Activated T-helper 1 cell treated with anti-CD3 and anti-CD28 coated beads, Interleukin-2, amount 50 U/mL, for 16 hours (primary cell): ENCODE data around the gene GRIN2D.

Experiments used
- DNase-seq, 2 donors: peaks; one replicate each; pipeline ENCODE4 v3.0.0-alpha.2; 2020; ENCODE audit warnings: low read depth in 1 of 2, low spot score in 1 of 2

The GRIN2D gene

DNA sequence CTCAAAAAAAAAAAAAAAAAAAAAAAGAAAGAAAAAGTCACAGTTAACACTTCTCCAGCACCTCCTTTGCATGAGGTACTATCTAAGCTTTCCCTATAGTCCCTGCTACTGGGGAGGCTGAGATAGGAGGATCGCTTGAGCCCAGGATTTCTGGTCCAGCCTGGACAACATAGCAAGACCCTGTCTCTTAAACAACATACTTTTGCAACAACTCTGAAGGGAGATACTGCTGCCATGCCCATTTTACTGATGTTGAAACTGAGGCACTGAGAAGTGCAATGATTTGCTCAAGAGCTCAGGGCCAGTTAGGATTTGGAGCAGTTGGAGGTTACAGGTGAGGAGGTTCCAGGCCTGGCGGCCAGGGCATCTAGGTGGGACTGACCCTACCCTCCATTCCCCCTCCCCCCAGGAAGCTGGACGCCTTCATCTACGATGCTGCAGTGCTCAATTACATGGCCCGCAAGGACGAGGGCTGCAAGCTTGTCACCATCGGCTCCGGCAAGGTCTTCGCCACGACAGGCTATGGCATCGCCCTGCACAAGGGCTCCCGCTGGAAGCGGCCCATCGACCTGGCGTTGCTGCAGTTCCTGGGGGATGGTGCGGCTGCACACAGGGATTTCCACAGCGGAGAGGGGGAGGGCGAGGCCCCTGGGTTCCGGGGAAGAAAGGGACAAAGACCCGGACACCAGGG lies 48.0 kb downstream of the GRIN2D start:
- no peak for DNase-seq

DNA sequence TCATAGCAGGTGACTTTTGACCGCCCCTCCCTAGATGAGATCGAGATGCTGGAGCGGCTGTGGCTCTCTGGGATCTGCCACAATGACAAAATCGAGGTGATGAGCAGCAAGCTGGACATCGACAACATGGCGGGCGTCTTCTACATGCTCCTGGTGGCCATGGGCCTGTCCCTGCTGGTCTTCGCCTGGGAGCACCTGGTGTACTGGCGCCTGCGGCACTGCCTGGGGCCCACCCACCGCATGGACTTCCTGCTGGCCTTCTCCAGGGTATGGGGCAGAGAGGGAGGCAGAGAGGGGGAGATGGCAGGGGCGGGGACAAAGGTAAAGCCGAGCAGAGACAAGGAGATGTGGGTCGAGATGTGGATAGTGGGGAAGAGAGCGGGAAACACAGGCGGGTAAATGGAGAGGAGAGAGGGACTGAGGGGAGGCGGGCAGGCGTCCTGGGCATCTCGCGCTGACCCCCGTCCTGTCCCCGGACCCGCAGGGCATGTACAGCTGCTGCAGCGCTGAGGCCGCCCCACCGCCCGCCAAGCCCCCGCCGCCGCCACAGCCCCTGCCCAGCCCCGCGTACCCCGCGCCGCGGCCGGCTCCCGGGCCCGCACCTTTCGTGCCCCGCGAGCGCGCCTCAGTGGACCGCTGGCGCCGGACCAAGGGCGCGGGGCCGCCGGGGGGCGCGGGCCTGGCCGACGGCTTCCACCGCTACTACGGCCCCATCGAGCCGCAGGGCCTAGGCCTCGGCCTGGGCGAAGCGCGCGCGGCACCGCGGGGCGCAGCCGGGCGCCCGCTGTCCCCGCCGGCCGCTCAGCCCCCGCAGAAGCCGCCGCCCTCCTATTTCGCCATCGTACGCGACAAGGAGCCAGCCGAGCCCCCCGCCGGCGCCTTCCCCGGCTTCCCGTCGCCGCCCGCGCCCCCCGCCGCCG lies 48.9 kb downstream of the GRIN2D start:
- DNase-seq, result no peak

DNA sequence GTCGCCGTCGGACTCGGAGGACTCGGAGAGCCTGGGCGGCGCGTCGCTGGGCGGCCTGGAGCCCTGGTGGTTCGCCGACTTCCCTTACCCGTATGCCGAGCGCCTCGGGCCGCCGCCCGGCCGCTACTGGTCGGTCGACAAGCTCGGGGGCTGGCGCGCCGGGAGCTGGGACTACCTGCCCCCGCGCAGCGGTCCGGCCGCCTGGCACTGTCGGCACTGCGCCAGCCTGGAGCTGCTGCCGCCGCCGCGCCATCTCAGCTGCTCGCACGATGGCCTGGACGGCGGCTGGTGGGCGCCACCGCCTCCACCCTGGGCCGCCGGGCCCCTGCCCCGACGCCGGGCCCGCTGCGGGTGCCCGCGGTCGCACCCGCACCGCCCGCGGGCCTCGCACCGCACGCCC lies 49.8 kb downstream of the GRIN2D start:
- no peak for DNase-seq
